Esophagus squamous epithelium (tissue), 4 donors: ENCODE measurements around the gene SLC35A3.

Source experiments
- CTCF ChIP-seq, 6 experiments: fragments of 450-650 bp in 4 of 6; fragments of 200-600 bp in 2 of 6; sonication (generic) in 2 of 6; IDR thresholded peaks; one replicate each; pipeline ENCODE4 v1.5.1; 2016 to 2019; ENCODE audit warnings: antibody characterized with exemption in 6 of 6, mild to moderate bottlenecking in 4 of 6, moderate library complexity in 4 of 6
- POLR2A ChIP-seq, 4 donors: fragments of 450-650 bp; IDR thresholded peaks; one replicate each; pipeline ENCODE4 v1.6.1; 2017; ENCODE audit warnings: antibody characterized with exemption in 4 of 4, mild to moderate bottlenecking in 4 of 4, moderate library complexity in 3 of 4

- TF ChIP-seq CTCF (IDR thresholded peaks at IDR 0.05) (no peak), POLR2A (IDR thresholded peaks at IDR 0.05) (no peak)
Observed at GRCh38 chr1:100036718-100037655, 67.2 kb downstream of the SLC35A3 start.
